ENCODE results near the gene TMTC2. TPM values are rescaled to one million over a fixed set of nuclear protein-coding genes. Genes with fewer than 3 reads are reported as not detected.

TMTC2 gene
- total and polyA plus RNA-seq, 12 donors: 1.6 to 4.4 (median 2.7) TPM

DNA sequence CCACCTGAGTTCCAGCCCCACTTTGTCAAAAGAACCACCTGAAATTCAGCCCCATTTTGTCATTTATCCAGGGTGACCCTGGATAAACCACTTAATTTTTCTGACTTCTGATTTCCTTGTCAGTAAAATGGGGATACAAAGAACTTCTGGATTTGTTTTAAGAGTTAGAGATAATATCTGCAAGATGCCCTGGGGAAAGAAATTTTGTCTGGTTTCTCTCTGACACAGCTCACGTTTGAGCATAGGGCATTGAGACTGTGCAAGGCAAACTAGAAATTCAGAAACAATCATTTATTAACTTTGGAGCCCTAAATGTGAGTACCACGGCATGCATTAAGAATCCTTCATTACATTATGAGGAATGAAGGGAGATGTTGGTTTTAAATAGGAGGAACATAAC lies 37.2 kb downstream of the TMTC2 start:
- H3K4me1 ChIP-seq (replicated peaks in 1 of 2): no peaks in the 10 kb centered on the region
- no peaks in the 10 kb centered on the region for H3K27me3 ChIP-seq
- no peak for DNase-seq
- no peaks in the 10 kb centered on the region for H3K36me3 ChIP-seq (replicated peaks in 1 of 2)
- no peak overlapping the region for H3K27ac ChIP-seq
- intact Hi-C loops (cut with DNase I): no loop called here
- TF ChIP-seq, protein P1, sequence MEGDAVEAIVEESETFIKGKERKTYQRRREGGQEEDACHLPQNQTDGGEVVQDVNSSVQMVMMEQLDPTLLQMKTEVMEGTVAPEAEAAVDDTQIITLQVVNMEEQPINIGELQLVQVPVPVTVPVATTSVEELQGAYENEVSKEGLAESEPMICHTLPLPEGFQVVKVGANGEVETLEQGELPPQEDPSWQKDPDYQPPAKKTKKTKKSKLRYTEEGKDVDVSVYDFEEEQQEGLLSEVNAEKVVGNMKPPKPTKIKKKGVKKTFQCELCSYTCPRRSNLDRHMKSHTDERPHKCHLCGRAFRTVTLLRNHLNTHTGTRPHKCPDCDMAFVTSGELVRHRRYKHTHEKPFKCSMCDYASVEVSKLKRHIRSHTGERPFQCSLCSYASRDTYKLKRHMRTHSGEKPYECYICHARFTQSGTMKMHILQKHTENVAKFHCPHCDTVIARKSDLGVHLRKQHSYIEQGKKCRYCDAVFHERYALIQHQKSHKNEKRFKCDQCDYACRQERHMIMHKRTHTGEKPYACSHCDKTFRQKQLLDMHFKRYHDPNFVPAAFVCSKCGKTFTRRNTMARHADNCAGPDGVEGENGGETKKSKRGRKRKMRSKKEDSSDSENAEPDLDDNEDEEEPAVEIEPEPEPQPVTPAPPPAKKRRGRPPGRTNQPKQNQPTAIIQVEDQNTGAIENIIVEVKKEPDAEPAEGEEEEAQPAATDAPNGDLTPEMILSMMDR (IDR thresholded peaks at IDR 0.05): no peak
- no peak for TF ChIP-seq POLR2A (IDR thresholded peaks at IDR 0.05)
- no peaks in the 10 kb centered on the region for H3K9me3 ChIP-seq (replicated peaks in 1 of 3)
- H3K4me3 ChIP-seq: no peak overlapping the region
- 72 to 93% (median 75%) methylated on average over 2 of the region's 2 CpGs for whole genome bisulfite sequencing, 4 donors

DNA sequence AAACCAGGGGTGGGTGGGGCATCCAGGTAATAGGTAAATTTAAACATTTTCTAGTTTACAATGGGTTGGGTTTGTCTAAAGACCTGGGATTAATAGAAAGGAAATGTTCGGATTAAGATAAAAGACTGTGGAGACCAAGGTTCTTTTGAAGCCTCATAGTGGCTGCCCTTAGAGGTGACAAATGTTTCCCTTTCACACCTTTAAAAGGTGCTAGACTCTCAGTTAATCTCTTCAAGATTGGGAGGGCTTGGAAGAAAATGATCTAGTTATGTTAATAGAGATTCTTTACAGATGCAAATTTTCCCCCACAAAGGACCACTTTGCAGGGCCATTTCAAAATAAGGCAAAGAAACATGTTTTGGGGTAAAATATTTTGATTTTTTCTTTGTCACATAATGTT lies 39.0 kb downstream of the TMTC2 start:
- TF ChIP-seq, protein P1 (IDR thresholded peaks at IDR 0.05): no peak
- no peak for TF ChIP-seq POLR2A (IDR thresholded peaks at IDR 0.05)
- no peaks in the 10 kb centered on the region for H3K27me3 ChIP-seq
- intact Hi-C loops (cut with DNase I): no loop called here
- WGBS, 4 donors: 83 to 96% (median 84%) methylated on average over 1 of the region's 1 CpG
- DNase-seq: no peak
- H3K27ac ChIP-seq: no peak overlapping the region
- H3K36me3 ChIP-seq (replicated peaks in 1 of 2): no peaks in the 10 kb centered on the region
- H3K4me3 ChIP-seq: no peak overlapping the region
- no peaks in the 10 kb centered on the region for H3K4me1 ChIP-seq (replicated peaks in 1 of 2)
- H3K9me3 ChIP-seq (replicated peaks in 1 of 3): no peaks in the 10 kb centered on the region

DNA sequence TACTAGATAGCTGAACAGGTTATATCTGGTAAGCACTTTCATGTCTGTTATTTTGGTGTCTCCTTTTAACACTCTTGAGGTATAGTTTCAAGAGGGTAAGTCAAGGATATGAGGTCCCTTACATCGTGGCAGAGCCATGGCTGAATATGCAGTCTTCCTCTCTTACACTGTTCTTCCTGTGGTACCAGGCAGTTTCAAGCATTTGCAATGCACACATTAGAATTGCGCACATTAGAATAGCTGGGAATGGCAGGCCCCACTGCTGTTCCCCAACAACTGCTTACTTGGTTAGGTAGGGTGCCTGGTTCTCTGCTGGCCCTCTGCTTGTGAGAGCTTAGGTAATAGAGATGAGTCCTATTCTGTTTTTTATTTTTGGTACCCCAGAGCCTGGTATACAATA lies 41.2 kb downstream of the TMTC2 start:
- 89 to 97% (median 94%) methylated on average over 2 of the region's 2 CpGs for WGBS, 4 donors
- H3K4me1 ChIP-seq (replicated peaks in 1 of 2): no peaks in the 10 kb centered on the region
- no peaks in the 10 kb centered on the region for H3K9me3 ChIP-seq (replicated peaks in 1 of 3)
- no peak overlapping the region for H3K4me3 ChIP-seq
- H3K36me3 ChIP-seq (replicated peaks in 1 of 2): no peaks in the 10 kb centered on the region
- H3K27ac ChIP-seq: no peak overlapping the region
- H3K27me3 ChIP-seq: no peaks in the 10 kb centered on the region
- intact Hi-C loops (cut with DNase I): no loop called here
- no peak for DNase-seq
- TF ChIP-seq POLR2A (IDR thresholded peaks at IDR 0.05): no peak
- TF ChIP-seq, protein P1 (IDR thresholded peaks at IDR 0.05): no peak

DNA sequence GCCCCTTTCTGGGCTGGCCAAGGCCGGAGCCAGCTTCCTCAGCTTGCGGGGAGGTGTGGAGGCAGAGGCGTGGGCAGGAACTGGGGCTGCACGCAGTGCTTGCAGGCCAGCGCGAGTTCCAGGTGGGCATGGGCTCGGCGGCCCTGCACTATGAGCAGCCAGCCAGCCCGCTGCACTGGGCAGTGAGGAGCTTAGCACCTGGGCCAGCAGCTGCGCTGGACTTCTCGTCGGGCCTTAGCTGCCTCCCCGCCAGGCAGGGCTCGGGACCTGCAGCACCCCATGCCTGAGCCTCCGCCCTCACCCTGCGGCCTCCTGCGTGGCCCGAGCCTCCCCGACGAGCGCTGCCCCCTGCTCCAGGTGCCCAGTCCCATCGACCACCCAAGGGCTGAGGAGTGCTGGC lies 42.0 kb downstream of the TMTC2 start:
- no peak for DNase-seq
- 94 to 98% methylated on average over 22 of the region's 22 CpGs; no CpG with 5 or more reads in 2 of the 4 donors for WGBS, 4 donors
- H3K9me3 ChIP-seq (replicated peaks in 1 of 3): no peaks in the 10 kb centered on the region
- H3K4me1 ChIP-seq (replicated peaks in 1 of 2): no peaks in the 10 kb centered on the region
- TF ChIP-seq POLR2A (IDR thresholded peaks at IDR 0.05): no peak
- TF ChIP-seq, protein P1 (IDR thresholded peaks at IDR 0.05): no peak
- no peak overlapping the region for H3K27ac ChIP-seq
- no peak overlapping the region for H3K4me3 ChIP-seq
- H3K36me3 ChIP-seq (replicated peaks in 1 of 2): no peaks in the 10 kb centered on the region
- no peaks in the 10 kb centered on the region for H3K27me3 ChIP-seq
- intact Hi-C loops (cut with DNase I): no loop called here

All from adrenal gland (tissue), 12 donors.